Osteoblast (primary cell): ENCODE measurements around the gene AIPL1. TPM values are rescaled to one million over a fixed set of nuclear protein-coding genes. Genes with fewer than 3 reads are reported as not detected.

Source experiments
- DNase-seq: peaks from one replicate; pipeline ENCODE4 v3.0.0; 2011; ENCODE audit warnings: low spot score, mixed read lengths; ENCODE audit not compliant: insufficient read length; ENCODE audit errors: missing footprints
- H2AFZ ChIP-seq: 2 replicates; pipeline ENCODE4 v1.6.0; 2011; ENCODE audit warnings: mild to moderate bottlenecking, low read length
- H3K27ac ChIP-seq: 2 replicates; pipeline ENCODE4 v1.5.1; 2011; ENCODE audit warnings: mild to moderate bottlenecking, low read depth, low read length, moderate library complexity
- H3K27me3 ChIP-seq: 2 replicates; pipeline ENCODE4 v1.6.0; 2012; ENCODE audit warnings: mild to moderate bottlenecking, control low read depth, inconsistent platforms, low read length, moderate library complexity; ENCODE audit not compliant: insufficient read depth
- H3K36me3 ChIP-seq: 2 replicates; pipeline ENCODE4 v1.5.1; 2011; ENCODE audit warnings: mild to moderate bottlenecking, low read length, control low read depth, moderate library complexity; ENCODE audit not compliant: insufficient read depth
- H3K4me1 ChIP-seq: 2 replicates; pipeline ENCODE4 v1.5.1; 2011; ENCODE audit warnings: mild to moderate bottlenecking, low read length, control low read depth, moderate library complexity; ENCODE audit not compliant: insufficient read depth
- H3K4me2 ChIP-seq: 2 replicates; pipeline ENCODE4 v1.6.0; 2011; ENCODE audit warnings: mild to moderate bottlenecking, low read length; ENCODE audit not compliant: insufficient read depth
- H3K4me3 ChIP-seq: fragments of 200-600 bp; sonication (generic); 3 replicates; pipeline ENCODE4 v1.5.1; 2012; ENCODE audit warnings: mild to moderate bottlenecking, low read length, inconsistent platforms; ENCODE audit not compliant: insufficient read depth
- H3K79me2 ChIP-seq: 2 replicates; pipeline ENCODE4 v1.6.0; 2012; ENCODE audit warnings: mild to moderate bottlenecking, low read length, control low read depth, inconsistent platforms; ENCODE audit not compliant: insufficient read depth
- H3K9me3 ChIP-seq: 2 replicates; pipeline ENCODE4 v1.5.1; 2011; ENCODE audit warnings: low read depth, low read length, control low read depth
- H4K20me1 ChIP-seq: 2 replicates; pipeline ENCODE4 v1.6.0; 2012; ENCODE audit warnings: mild to moderate bottlenecking, low read length, control low read depth; ENCODE audit not compliant: insufficient read depth
- CTCF ChIP-seq: IDR thresholded peaks from 2 replicates; pipeline ENCODE4 v1.5.1; 2011; ENCODE audit warnings: mild to moderate bottlenecking, low read depth, low read length, moderate library complexity; ENCODE audit errors: extremely low read depth
- total RNA-seq: library from RNA; depleted of rRNA; stranded (reverse); fragments of >200 nt; gene quantifications from 2 replicates; pipeline ENCODE4 v1.2.3, GENCODE V29; 2012

The AIPL1 gene
- total RNA-seq, 1 donor: not detected

GRCh38 chr17:6374761-6375312 is 60.1 kb downstream of the AIPL1 start:
- TF ChIP-seq CTCF: no peak
- H3K9me3 ChIP-seq: no peaks in the 10 kb centered on the region
- peak overlapping the region; percentile 22 for H3K4me2 ChIP-seq
- no peak for DNase-seq
- H2AFZ ChIP-seq: no peak overlapping the region
- no peaks in the 10 kb centered on the region for H3K27me3 ChIP-seq
- no peaks in the 10 kb centered on the region for H4K20me1 ChIP-seq
- H3K4me1 ChIP-seq: peaks cover 10% of the 10 kb centered on the region
- no peak overlapping the region for H3K4me3 ChIP-seq
- H3K79me2 ChIP-seq: no peaks in the 10 kb centered on the region
- H3K27ac ChIP-seq: no peak overlapping the region
- H3K36me3 ChIP-seq: no peaks in the 10 kb centered on the region

- Histone ChIP-seq H3K36me3 (no peaks in the 10 kb centered on the region), H3K27ac (no peak overlapping the region), H3K4me1 (peaks cover 10% of the 10 kb centered on the region), H3K4me2 (no peak overlapping the region), H3K9me3 (no peaks in the 10 kb centered on the region), H4K20me1 (no peaks in the 10 kb centered on the region), H3K27me3 (no peaks in the 10 kb centered on the region), H3K79me2 (no peaks in the 10 kb centered on the region), H2AFZ (no peak overlapping the region), H3K4me3 (no peak overlapping the region)
- no peak for TF ChIP-seq CTCF
- no peak for DNase-seq
These were observed 60.6 kb downstream of the AIPL1 start for GRCh38 chr17:6374271-6374691.

Other genes with a start within 250 kb of the AIPL1 start
- 3.5 and 5.1 TPM in 2 replicates for gene PIMREG, start 9.3 kb upstream of the AIPL1 start, total RNA-seq
- 1.8 TPM in 2 replicates for gene PITPNM3, start 121.4 kb upstream of the AIPL1 start, total RNA-seq
- 17.0 and 23.6 TPM in 2 replicates for gene KIAA0753, start 205.6 kb upstream of the AIPL1 start, total RNA-seq
- 70.6 and 79.0 TPM in 2 replicates for gene TXNDC17, start 205.9 kb upstream of the AIPL1 start, total RNA-seq
- 5.4 and 9.1 TPM in 2 replicates for gene MED31, start 216.5 kb upstream of the AIPL1 start, total RNA-seq
- gene C17orf100, start 216.6 kb upstream of the AIPL1 start, total RNA-seq: 0.29 and 0.72 TPM in 2 replicates